HCT116 (cell line): Measurements from ENCODE around the gene SUN5. TPM values are rescaled to one million over a fixed set of nuclear protein-coding genes. Genes with fewer than 3 reads are reported as not detected.

Source experiments
- ATAC-seq: fragments of 200-7000 bp; cut with Tn5 transposase; 2 replicates; pipeline ENCODE4 v1.9.1; 2020; ENCODE audit warnings: mild to moderate bottlenecking, moderate library complexity
- BruUV-seq: library from RNA; stranded (reverse); fragments of 400-500 nt; replicated peaks from 2 replicates; lab custom pipeline; 2021; lab: Mats Ljungman, UMichigan
- CTCF ChIA-PET: fragments of 300-600 bp; sonication (Branson Sonifier 250); formaldehyde crosslinking; loops from one replicate; lab custom pipeline; 2021; ENCODE audit warnings: antibody characterized with exemption; lab: Charles Lee
- POLR2A ChIA-PET: fragments of 300-600, 350-600 bp; sonication (Branson Sonifier 250); formaldehyde crosslinking; loops from one replicate; lab custom pipeline; 2021; ENCODE audit warnings: antibody characterized with exemption; lab: Charles Lee
- RAD21 ChIA-PET, 2 experiments: fragments of 300-600 bp; sonication (Branson Sonifier 250); formaldehyde crosslinking; loops; one replicate each; lab custom pipeline; 2023; ENCODE audit warnings: low total read pairs in 2 of 2; ENCODE audit not compliant: uncharacterized antibody in 2 of 2, unreplicated experiment in 2 of 2, low non-redundant PET in 1 of 2; lab: Charles Lee
- DNase-seq: peaks from one replicate; pipeline ENCODE4 v3.0.0-alpha.2; 2010; ENCODE audit warnings: low read depth, low spot score
- H2AFZ ChIP-seq: fragments of 200-600 bp; shearing (Covaris generic), sonication (generic); 2 replicates; pipeline ENCODE4 v1.6.1; 2017; ENCODE audit warnings: low read depth, mixed run types, mixed read lengths, antibody characterized with exemption, low read length; ENCODE audit not compliant: poor library complexity, severe bottlenecking
- H3K27ac ChIP-seq: 2 replicates; pipeline ENCODE4 v1.5.1; 2012; ENCODE audit warnings: low read depth, low read length
- H3K27me3 ChIP-seq: fragments of 200-600 bp; sonication (generic); 2 replicates; pipeline ENCODE4 v1.6.1; 2016; ENCODE audit warnings: mixed run types, low read length, mixed read lengths; ENCODE audit not compliant: insufficient read depth
- H3K36me3 ChIP-seq, 2 experiments: fragments of 200-500 bp in 1 of 2; fragments of 200-600 bp in 1 of 2; sonication (Bioruptor generic) in 1 of 2; sonication (generic) in 1 of 2; 2 replicates each; pipeline versions ENCODE4 v1.5.1 to v1.6.1; 2014 to 2016; ENCODE audit warnings: low read length in 2 of 2, inconsistent platforms in 1 of 2, mixed read lengths in 1 of 2, mixed run types in 1 of 2; ENCODE audit not compliant: insufficient read depth in 2 of 2, control insufficient read depth in 1 of 2
- H3K4me1 ChIP-seq, 2 experiments: fragments of 200-600 bp in 1 of 2; sonication (generic) in 1 of 2; 2 replicates each; pipeline versions ENCODE4 v1.5.1 to v1.6.1; 2012 to 2017; ENCODE audit warnings: low read length in 2 of 2, inconsistent platforms in 1 of 2, mild to moderate bottlenecking in 1 of 2, mixed read lengths in 1 of 2, mixed run types in 1 of 2, moderate library complexity in 1 of 2; ENCODE audit not compliant: insufficient read depth in 2 of 2, control insufficient read depth in 1 of 2
- H3K4me2 ChIP-seq: fragments of 200-600 bp; sonication (generic); 2 replicates; pipeline ENCODE4 v1.6.1; 2017; ENCODE audit warnings: mixed run types, low read length, mixed read lengths
- H3K4me3 ChIP-seq, 2 experiments: fragments of 200-600 bp in 1 of 2; sonication (generic) in 1 of 2; replicated peaks in 1 of 2; 2 replicates each; pipeline ENCODE4 v1.5.1; 2011 to 2016; ENCODE audit warnings: low read length in 2 of 2, control low read depth in 1 of 2, low read depth in 1 of 2, mild to moderate bottlenecking in 1 of 2, mixed read lengths in 1 of 2, mixed run types in 1 of 2
- H3K79me2 ChIP-seq: fragments of 200-600 bp; sonication (generic); 2 replicates; pipeline ENCODE4 v1.6.1; 2017; ENCODE audit warnings: mild to moderate bottlenecking, mixed run types, low read length, moderate library complexity, mixed read lengths; ENCODE audit not compliant: insufficient read depth
- H3K9ac ChIP-seq: fragments of 200-600 bp; sonication (generic); 2 replicates; pipeline ENCODE4 v1.6.1; 2016; ENCODE audit warnings: low read length, mixed read lengths
- H3K9me2 ChIP-seq: fragments of 200-600 bp; sonication (generic), shearing (Covaris generic); 2 replicates; pipeline ENCODE4 v1.6.1; 2017; ENCODE audit warnings: mixed run types, mild to moderate bottlenecking, moderate library complexity; ENCODE audit not compliant: insufficient read depth
- H3K9me3 ChIP-seq, 2 experiments: fragments of 200-500 bp in 1 of 2; fragments of 200-600 bp in 1 of 2; sonication (Bioruptor generic) in 1 of 2; sonication (generic) in 1 of 2; 2 replicates each; pipeline ENCODE4 v1.6.1; 2014 to 2017; ENCODE audit warnings: low read length in 2 of 2, mixed read lengths in 2 of 2, inconsistent platforms in 1 of 2, low read depth in 1 of 2, mild to moderate bottlenecking in 1 of 2, mixed run types in 1 of 2, moderate library complexity in 1 of 2; ENCODE audit not compliant: control insufficient read depth in 1 of 2, insufficient read depth in 1 of 2
- H4K20me1 ChIP-seq: fragments of 200-600 bp; sonication (generic), shearing (Covaris generic); 2 replicates; pipeline ENCODE4 v1.6.1; 2017; ENCODE audit warnings: mixed run types, mild to moderate bottlenecking, moderate library complexity; ENCODE audit not compliant: insufficient read depth
- CBX3 ChIP-seq: IDR thresholded peaks from 2 replicates; pipeline ENCODE4 v1.6.1; 2012; ENCODE audit warnings: low read depth
- CEBPB ChIP-seq: IDR thresholded peaks from 2 replicates; pipeline ENCODE4 v1.6.1; 2012; ENCODE audit warnings: low read depth
- CTCF ChIP-seq, 3 experiments: fragments of 200-600 bp in 1 of 3; sonication (generic) in 1 of 3; IDR thresholded peaks in 2 of 3; conservative IDR thresholded peaks in 1 of 3; 2 replicates each; pipeline ENCODE4 v1.5.1; 2012 to 2017; ENCODE audit warnings: low read depth in 2 of 3, low read length in 2 of 3, antibody characterized with exemption in 1 of 3, borderline replicate concordance in 1 of 3, control low read depth in 1 of 3, mild to moderate bottlenecking in 1 of 3, mixed read lengths in 1 of 3, mixed run types in 1 of 3, moderate library complexity in 1 of 3; ENCODE audit not compliant: insufficient read depth in 1 of 3
- EZH2 ChIP-seq: fragments of 200-600 bp; sonication (generic); IDR thresholded peaks from 2 replicates; pipeline ENCODE4 v1.6.1; 2017; ENCODE audit warnings: antibody characterized with exemption, mixed run types
- EZH2phosphoT487 ChIP-seq: fragments of 200-600 bp; IDR thresholded peaks from 2 replicates; pipeline ENCODE4 v1.6.1; 2018; ENCODE audit warnings: antibody characterized with exemption, borderline replicate concordance
- FOSL1 ChIP-seq: IDR thresholded peaks from 2 replicates; pipeline ENCODE4 v1.6.1; 2012; ENCODE audit warnings: low read depth
- POLR2AphosphoS5 ChIP-seq: IDR thresholded peaks from 2 replicates; pipeline ENCODE4 v1.6.1; 2011; ENCODE audit warnings: mild to moderate bottlenecking, low read depth, low read length, moderate library complexity
- RAD21 ChIP-seq: IDR thresholded peaks from 2 replicates; pipeline ENCODE4 v1.6.1; 2012; ENCODE audit warnings: low read depth, mild to moderate bottlenecking
- SRF ChIP-seq: IDR thresholded peaks from 2 replicates; pipeline ENCODE4 v1.6.1; 2012; ENCODE audit warnings: low read depth
- YY1 ChIP-seq: IDR thresholded peaks from 2 replicates; pipeline ENCODE4 v1.6.1; 2011; ENCODE audit warnings: low read length, low read depth, moderate library complexity, mild to moderate bottlenecking; ENCODE audit not compliant: insufficient replicate concordance; ENCODE audit errors: extremely low read depth
- ZFX ChIP-seq: fragments of 450-650 bp; IDR thresholded peaks from 2 replicates; pipeline ENCODE4 v1.6.1; 2017
- intact Hi-C: fragments of 100-400 bp; cut with micrococcal nuclease; formaldehyde crosslinking; loops from 2 replicates; pipeline ENCODE4 v1.10.0; 2022
- total RNA-seq: library from RNA; stranded (reverse); gene quantifications from one replicate; pipeline ENCODE4 v1.2.1, GENCODE V29; 2021; ENCODE audit not compliant: unreplicated experiment

Gene SUN5
- total RNA-seq, 1 experiment from 2014 or later, result not detected

DNA sequence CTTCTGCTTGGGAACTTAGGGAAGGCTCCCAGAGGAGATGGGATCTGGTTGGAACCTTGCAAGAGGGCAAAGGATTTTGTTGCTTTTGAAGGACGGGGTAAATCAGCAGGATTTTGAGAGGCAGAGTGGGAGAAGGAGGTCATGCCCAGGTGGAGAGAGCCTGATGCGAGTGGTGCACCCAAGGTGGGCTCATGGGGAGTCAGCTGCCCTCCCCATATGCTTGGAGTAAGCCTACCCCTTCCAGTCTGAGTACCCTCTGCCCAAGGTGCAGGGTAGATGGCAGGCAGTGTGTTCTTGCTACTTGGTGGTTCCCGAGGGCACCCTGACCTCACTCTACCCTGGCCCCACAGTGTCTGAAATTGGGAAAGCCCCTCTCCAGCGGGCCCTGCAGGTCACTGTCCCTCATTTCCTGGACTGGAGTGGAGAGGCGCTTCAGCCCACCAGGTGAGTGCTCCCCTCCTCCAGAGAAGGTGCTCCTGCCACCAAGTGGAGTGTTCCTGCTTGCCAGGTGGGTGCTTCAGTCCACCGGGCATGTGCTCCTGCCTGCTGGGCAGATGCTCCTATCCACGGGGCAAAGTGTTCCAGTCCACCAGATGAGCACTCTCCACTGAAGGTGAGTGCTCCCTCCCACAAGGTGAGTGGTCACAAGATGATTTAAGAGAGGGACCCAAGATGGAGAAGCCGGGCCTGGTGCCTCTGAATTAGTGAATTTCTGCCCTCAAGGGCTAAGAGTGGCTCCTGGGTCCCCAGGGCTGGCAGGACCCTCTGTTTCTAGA, 6.6 kb upstream of the SUN5 start:
- ChIA-PET CTCF (no interaction called here), POLR2A (no interaction called here), RAD21 (no interaction called here)
- Histone ChIP-seq H3K9ac (no peak overlapping the region), H3K9me2 (no peaks in the 10 kb centered on the region), H4K20me1 (no peaks in the 10 kb centered on the region), H3K27me3 (peaks cover 13% of the 10 kb centered on the region; the same call in 1 of the 2 replicates), H3K4me2 (no peak overlapping the region), H3K79me2 (no peaks in the 10 kb centered on the region), H3K9me3 (no peaks in the 10 kb centered on the region), H3K36me3 (no peaks in the 10 kb centered on the region), H3K27ac (no peak overlapping the region), H3K4me3 (no peak overlapping the region), H3K4me1 (no peaks in the 10 kb centered on the region), H2AFZ (no peak overlapping the region)
- DNase-seq (no peak), ATAC-seq (no peak)
- TF ChIP-seq RAD21, result no peak
- TF ChIP-seq SRF, result no peak
- no peak for TF ChIP-seq EZH2phosphoT487
- BruUV-seq, result no TSS peak
- intact Hi-C loops, result no loop called here

- H4K20me1 ChIP-seq, result no peaks in the 10 kb centered on the region
- no peak overlapping the region for H3K4me2 ChIP-seq
- POLR2A ChIA-PET, result no interaction called here
- H3K27me3 ChIP-seq, result peaks cover 8% of the 10 kb centered on the region; the same call in 1 of the 2 replicates
- H3K9ac ChIP-seq, result no peak overlapping the region
- no TSS peak for BruUV-seq
- no peak for ATAC-seq
- intact Hi-C loops, result no loop called here
- no peaks in the 10 kb centered on the region for H3K79me2 ChIP-seq
- no peak overlapping the region for H3K27ac ChIP-seq
- H3K4me3 ChIP-seq, result no peak overlapping the region
- DNase-seq, result no peak
- H3K4me1 ChIP-seq, result no peaks in the 10 kb centered on the region
- no peaks in the 10 kb centered on the region for H3K9me2 ChIP-seq
- H3K36me3 ChIP-seq, result no peaks in the 10 kb centered on the region
- CTCF ChIA-PET, result no interaction called here
- TF ChIP-seq RAD21 (no peak), FOSL1 (no peak), EZH2 (no peak), EZH2phosphoT487 (no peak), CTCF (IDR thresholded peaks at IDR 0.05 in 2 of 3, conservative IDR thresholded peaks at IDR 0.05 in 1 of 3; ENCODE audit: borderline replicate concordance in 1 of 3, insufficient read depth in 1 of 3, low read depth in 2 of 3, low read length in 2 of 3) (no peak), CBX3 (no peak), YY1 (no peak), POLR2AphosphoS5 (no peak), CEBPB (no peak), ZFX (no peak)
- no peak overlapping the region for H2AFZ ChIP-seq
- H3K9me3 ChIP-seq, result no peaks in the 10 kb centered on the region
- RAD21 ChIA-PET, result no interaction called here
Measured at GRCh38 chr20:33010133-33010504, 5.9 kb upstream of the SUN5 start.
